ENCODE results near the gene RTN4RL1.

Gene RTN4RL1

GRCh38 chr17:2059547-2060384 lies 34.6 kb upstream of the RTN4RL1 start:
- DNase-seq (ENCODE audit: low read depth in 2 of 2): no peak

- DNase-seq (ENCODE audit: low read depth in 2 of 2): peak; percentile 49 to 74
Measured at GRCh38 chr17:2058586-2059546, 33.7 kb upstream of the RTN4RL1 start.

- DNase-seq (ENCODE audit: low read depth in 2 of 2): no peak
Measured at GRCh38 chr17:2057760-2058585, 32.8 kb upstream of the RTN4RL1 start.

DNA sequence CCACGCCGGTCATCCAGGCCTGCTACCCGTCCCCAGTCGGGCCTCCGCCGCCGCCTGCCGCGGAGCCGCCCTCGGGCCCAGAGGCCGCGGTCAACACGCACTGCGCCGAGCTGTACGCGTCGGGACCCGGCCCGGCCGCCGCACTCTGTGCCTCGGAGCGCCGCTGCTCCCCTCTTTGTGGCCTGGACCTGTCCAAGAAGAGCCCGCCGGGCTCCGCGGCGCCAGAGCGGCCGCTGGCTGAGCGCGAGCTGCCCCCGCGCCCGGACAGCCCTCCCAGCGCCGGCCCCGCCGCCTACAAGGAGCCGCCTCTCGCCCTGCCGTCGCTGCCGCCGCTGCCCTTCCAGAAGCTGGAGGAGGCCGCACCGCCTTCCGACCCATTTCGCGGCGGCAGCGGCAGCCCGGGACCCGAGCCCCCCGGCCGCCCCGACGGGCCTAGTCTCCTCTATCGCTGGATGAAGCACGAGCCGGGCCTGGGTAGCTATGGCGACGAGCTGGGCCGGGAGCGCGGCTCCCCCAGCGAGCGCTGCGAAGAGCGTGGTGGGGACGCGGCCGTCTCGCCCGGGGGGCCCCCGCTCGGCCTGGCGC lies 32.1 kb upstream of the RTN4RL1 start:
- DNase-seq (ENCODE audit: low read depth in 2 of 2): no peak

GRCh38 chr17:2056206-2057174 lies 31.4 kb upstream of the RTN4RL1 start:
- DNase-seq (ENCODE audit: low read depth in 2 of 2): no peak

GRCh38 chr17:2055292-2056205 lies 30.4 kb upstream of the RTN4RL1 start:
- no peak for DNase-seq (ENCODE audit: low read depth in 2 of 2)

DNA sequence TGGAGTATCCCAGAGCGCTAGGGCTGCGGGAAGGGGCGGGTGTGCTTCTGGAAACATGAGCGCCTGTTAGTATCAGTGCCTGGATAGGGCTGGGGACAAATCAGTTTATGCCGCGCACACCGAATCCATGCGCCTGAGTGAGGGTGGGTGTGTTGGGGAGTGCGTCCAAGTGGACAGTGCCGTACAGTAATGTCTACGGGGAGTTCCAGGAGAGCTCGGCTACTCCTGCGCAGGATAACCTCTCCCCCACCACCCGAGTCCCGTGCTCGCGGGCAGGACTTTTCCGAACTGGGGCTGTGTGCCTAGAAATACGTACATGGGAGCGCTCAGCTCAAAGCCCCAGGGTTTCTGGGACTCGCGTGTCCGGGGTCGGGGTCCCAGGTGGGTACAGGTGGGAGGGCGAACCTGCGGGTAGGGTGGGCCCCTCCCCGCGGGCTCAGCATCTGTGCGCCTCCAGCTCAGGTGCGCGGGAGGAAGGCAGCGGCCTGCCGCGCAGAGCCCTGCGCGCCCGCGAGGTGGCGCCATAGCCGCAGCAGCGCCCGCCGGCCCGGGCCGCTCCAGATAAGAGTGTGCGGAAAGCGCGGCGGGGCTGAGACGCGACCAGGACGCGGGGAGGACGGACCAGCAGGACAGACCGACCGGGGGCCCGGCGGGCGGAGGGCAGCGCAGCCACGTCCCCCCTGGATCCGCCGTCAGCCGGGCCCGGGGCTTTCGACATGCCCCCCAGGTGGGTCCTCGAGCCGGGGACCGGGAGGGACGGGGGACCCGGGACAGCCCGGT lies 29.6 kb upstream of the RTN4RL1 start, which contains the start of gene HIC1:
HIC1 (plus strand) TSS at position 592 of the 780 bp plus-strand sequence. CDS start 1,588 bp downstream, outside the sequence.
- DNase-seq (ENCODE audit: low read depth in 2 of 2): peak; percentile 67 to 68

DNA sequence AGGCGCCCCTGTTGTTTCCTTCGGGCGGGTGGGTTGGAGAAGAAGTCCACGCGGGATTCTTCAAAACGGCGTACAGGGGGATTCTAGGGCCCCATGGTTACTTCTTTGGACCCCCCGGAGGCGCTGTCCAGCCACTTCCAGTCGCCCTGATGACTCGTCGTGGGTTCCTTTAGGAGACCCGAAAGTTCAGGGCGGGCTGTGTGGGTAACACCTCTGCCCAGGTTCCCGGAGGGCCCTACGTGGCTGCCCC lies 29.1 kb upstream of the RTN4RL1 start:
- DNase-seq (ENCODE audit: low read depth in 2 of 2): no peak

DNA sequence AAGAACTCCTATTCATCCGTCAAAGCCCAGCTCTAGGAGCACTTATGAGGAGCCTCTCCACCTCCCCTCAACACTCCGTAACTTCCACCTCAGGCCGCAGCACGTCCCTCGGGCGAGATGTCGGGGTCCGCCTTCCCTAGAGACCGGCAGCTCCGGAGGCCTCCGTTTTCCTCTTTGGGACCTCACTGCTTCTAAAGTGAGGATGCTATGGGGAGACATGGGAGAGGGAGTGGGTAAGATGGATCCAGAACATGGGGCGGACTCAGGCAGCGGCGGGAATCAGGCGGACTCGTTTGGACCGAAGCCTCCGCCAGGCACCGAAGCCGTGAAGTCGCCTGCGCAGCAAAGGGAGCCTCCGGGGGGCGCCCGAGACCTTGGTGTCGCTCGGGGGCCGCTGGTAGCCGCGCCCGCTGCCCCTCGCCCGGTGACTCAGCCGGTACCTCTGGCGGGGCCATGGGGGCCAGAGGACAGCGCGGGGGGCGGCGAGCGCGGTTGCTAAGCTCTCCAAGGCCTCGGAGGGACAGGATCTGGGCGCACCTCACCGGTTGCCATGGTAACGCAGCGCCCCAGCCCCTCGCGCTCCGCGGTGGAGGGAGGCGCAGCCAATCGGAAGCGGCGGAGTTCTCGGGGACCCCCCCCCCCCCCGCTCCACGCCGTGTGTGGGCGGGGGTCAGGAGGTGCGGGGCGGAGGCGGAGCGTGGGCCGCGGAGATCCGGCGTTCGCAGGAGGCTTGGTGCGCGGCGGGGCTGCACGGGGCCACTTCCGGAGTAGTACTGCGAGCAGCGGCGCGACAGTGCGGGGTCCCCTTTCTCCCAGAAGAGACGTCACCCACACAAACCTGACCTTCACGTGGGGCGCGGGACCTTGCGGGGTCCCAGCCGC lies 28.5 kb upstream of the RTN4RL1 start:
- peak; percentile 61 to 75 for DNase-seq (ENCODE audit: low read depth in 2 of 2)

DNA sequence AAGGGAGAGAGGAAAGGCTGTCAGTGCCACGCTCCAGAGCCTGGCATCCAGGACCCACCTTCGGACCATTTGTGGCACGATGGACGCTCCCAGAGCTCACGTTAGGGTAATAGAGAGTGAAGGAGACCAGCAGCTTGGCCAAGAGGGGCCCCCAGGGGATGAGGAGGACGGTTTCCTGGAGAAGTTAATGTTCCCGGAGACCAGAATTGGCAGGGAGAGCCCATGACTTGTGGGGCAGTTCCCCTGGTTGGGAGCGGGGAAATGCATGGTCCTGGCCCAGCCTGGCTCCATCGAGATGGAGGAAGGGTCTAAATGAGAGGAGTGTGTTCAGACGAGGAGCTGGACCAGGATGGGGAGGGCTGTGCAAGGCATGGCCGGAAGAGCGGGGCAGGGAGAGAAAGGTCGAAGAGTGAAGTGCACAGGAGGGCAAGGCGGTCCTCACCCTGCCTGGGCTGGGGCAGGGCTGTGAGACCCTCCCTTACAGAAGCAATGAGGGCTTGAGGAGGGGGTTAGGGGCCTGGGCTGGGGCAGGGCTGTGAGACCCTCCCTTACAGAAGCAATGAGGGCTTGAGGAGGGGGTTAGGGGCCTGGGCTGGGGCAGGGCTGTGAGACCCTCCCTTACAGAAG lies 26.9 kb upstream of the RTN4RL1 start:
- DNase-seq (ENCODE audit: low read depth in 2 of 2): no peak

DNA sequence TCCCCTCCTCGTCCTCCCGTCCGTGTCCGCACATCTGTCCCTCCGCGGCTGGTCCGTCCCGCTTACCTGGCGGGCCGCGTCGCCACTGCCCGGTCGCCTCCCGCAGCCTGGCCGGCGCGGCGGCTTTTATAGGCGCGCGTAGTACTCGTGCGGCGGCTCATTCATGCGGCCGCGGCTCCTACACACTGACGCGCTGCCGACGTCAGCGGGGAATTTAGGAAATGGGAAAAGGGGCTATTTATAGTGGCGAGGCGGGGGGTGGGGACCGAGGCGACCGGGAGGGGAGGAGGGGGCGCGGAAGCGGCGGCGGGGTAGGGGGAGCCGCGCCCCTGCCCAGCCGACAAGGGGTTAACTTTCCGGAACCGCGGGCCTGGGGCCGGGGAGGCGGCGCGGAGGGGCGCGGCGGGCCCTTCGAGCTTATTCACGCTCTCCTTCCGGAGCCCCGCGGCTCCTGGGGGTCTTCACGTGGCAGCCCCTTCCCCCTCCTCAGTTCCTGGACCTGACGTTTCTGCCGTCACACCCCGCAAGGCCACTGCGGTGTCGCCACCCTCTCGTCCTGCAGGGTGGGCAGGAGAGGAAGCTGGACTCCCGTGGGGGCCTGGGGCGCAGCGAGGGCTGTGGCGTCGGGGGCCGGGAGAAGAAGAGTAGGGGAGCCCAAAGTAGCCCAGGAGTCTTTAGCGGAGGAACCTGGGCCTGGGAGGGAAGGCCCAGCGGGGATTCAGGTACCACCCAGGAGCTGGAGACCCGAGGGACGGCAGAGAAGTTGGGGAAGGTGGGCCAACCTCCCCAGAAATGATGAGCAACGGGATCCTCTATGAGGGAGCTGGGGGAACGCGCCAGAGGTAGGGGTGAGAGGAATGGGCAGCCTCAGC lies 26.2 kb upstream of the RTN4RL1 start:
- DNase-seq (ENCODE audit: low read depth in 2 of 2): no peak

DNA sequence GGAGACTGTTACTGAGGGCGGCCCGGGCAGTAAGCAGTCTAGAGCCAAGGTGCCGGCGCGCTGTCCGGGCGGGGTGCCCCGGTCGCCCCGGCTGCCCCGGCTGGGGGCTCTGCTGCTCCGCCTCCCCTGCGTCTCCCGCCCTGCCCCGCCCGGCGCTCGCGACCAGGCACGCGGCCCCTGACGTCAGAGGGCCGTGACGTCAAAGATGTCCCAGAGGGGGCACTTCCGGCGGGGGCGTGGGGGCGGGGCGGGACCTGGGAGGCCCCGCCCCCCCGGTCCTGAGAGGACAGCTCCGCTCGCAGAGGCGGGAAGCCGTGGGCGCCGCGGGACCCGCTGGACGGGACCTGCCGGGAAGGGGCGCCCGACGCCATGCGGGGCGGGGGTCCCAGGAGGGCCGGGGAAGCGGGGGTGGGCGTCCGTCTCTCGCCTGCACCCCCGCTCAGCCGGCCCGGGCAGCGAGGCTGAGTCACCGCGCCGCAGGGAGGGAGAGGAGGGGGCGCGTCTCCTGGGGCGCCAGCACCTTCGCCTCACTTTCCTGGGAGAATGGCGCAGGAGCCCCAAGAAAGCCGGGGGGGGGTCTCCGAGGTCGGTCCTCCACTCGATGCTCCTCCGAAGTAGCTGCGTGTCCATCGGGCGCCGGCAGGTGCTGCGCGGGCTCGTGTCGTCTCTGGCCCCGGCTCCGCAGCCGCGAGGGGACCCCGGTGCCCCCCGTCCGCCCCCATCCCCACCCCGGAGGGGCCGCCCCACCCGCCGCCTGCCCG lies 25.3 kb upstream of the RTN4RL1 start:
- DNase-seq (ENCODE audit: low read depth in 2 of 2): peak in 1 of 2 donors; percentile 53

DNA sequence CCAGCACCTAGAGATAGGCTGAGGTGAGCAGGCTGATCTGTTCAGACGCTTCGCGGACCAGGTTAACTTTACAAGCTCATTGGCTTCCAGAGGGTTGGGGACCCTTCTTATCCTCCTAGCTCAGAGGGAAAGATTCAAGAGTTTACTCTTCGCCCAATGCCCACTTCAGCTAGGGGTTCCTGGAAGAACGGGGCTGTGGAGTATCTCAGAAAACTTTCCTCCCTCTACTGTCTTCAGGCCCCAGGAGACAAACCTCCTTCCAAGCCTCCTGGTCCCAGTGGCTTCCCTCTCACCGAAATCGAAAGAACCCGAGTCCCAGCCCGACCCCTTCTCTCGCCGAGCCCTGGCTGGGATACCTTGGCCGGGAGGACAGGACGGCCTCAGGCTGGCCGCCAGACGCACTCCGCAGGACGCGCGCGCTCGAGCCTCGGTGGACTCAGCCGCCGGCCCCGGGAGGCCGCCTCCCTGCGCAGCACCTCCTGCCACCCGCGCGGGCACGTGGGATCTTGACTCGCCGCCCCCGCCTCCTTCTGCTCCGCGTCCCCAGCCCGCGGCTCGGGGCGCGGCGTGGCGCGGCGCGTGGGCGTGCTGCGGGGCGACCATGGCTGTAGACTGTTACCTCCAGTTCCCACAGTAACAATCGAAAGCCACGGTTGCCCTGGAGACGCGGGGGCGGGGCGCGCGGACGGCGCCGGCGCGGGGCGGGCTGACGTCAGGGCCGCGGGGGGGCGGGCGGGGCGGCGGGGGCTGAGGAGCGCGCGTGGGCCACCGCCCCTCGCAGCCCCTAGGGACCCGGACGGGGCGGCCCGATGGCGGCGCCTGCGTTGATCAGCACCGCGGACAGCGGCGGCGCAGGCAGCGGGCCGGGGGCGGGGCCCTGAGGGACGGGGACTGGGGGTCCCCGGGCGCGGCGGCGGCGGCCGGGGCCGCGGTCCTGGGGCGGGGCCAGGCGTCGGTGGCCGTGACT lies 24.5 kb upstream of the RTN4RL1 start:
- peak; percentile 80 to 84 for DNase-seq (ENCODE audit: low read depth in 2 of 2)

GRCh38 chr17:2048805-2049204 lies 23.7 kb upstream of the RTN4RL1 start:
- no peak for DNase-seq (ENCODE audit: low read depth in 2 of 2)

Data from activated CD4-positive, alpha-beta T cell treated with anti-CD3 and anti-CD28 coated beads for 24 hours (primary cell).